Stimulated activated CD4-positive, alpha-beta T cell treated with anti-CD3 and anti-CD28 coated beads, Interleukin-1b, Interleukin-23, amount 100 ng/mL, for 24 hours (primary cell): ENCODE results near the gene DENND2A.
A peak's percentile ranks its signal among the peaks of the same experiment; 100 is the strongest.
"Not testable (repeated sequence)": the region's sequence is repeated elsewhere in the genome, so short reads cannot be mapped to it uniquely, and the experiment has no call there.

Experiments
- DNase-seq, 4 experiments: peaks; one replicate each; pipeline ENCODE4 v3.0.0-alpha.2; 2020; ENCODE audit warnings: low read depth in 4 of 4, low spot score in 1 of 4

Gene DENND2A

DNA sequence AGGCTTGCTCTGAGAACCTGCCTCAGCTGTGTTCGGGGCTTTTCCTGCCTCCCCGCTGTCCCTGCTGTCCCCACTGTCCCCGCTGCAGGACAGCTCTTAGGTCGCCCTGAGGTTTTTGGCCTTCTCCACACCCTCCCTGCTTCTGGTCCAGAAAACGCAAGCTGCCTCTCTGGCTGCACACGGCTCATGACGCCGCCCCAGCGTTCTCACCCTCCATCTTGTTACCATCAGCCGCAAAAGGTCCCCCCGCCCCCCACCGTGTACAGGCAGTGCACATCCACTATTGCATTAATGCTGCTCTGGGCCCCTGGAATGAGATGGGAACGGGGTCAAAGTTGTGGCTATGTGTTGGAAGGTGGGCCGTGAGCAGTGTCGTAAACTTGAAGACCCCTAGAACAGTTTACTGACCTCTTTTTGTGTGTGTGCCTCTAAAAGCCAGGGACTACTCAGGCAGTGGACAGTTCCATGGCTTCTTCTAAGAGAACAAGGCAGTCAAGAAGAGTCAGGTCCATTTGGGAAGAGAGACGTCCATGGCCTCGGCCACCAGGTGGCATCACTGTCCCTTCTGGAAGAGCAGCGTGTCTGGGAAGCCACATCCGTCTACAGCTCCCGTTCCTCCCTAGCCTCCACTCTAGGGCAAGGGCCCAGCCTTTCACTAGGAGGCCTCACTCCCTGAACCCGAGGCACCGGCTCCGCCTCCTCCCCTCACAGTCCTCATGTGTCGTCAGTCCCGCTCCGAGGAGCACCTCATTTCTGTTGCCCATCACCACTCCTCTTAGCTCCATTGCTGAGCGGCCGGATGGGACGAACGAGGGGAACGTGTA, 122.9 kb downstream of the DENND2A start:
- DNase-seq, result peak; percentile 26 to 65 (median 43)

DNA sequence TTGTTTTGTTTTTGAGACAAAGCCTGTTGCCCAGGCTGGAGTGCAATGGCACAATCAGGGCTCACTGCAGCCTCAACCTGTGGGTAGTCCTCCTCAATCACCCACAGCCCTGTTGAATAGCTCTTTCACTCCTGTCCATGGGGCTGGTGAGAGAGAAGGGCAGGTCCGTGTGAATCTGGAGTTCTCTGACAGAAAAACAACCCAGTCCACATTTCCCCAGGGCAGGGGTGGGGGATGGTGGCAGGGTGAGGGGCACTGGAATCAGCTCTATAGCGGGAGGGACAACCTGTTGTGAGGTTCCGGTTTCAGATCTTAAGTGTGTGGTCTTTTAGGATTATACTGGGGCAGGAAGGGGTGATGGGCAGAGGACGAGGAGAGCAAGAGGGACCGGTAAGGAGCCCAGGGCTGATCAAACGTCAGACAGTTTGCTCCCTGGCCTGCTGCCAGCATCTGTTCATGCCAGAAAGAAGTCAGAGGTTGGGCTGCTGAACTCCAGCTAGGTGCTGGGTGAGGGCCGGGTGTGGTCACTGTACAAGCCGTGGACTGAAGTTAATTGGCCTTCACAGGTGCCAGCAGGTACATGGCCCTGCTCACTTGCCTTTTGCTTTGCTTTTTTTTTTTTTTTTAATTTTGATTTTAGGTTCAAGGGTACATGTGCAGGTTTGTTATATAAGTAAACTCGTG, 128.2 kb downstream of the DENND2A start:
- no peak for DNase-seq

DNA sequence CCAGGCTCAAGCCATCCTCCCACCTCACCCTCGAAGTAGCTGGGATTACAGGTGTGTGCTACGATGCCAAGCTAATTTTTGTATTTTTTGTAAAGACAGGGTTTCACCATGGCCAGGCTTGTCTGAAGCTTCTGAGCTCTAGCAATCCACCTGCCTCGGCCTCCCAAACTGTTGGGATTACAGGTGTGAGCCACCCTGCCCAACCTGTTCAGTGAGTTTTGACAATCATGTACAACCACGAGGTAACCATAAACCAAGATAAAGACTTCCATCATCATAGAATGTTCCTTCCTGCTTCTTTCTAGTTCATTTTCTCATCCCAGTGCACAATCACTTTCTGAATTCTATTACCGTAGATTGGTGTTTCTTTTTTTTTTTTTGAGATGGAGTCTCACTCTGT, 130.8 kb downstream of the DENND2A start:
- no peak for DNase-seq

DNA sequence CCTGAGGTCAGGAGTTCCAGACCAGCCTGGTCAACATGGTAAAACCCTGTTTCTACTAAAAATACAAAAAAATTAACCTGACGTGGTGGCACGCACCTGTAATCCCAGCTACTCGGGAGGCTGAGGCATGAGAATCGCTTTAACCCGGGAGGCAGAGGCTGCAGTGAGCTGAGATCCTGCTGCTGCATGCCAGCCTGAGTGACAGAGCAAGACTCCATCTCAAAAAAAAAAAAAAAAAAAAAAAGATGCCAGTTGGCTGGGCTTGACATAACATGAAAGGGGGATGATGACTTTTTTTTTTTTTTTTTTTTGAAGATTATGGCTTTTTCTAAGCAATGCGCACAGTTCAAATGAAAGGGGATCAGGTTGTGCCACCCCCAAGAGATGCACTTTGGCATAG, 133.1 kb downstream of the DENND2A start:
- not testable (repeated sequence) for DNase-seq

DNA sequence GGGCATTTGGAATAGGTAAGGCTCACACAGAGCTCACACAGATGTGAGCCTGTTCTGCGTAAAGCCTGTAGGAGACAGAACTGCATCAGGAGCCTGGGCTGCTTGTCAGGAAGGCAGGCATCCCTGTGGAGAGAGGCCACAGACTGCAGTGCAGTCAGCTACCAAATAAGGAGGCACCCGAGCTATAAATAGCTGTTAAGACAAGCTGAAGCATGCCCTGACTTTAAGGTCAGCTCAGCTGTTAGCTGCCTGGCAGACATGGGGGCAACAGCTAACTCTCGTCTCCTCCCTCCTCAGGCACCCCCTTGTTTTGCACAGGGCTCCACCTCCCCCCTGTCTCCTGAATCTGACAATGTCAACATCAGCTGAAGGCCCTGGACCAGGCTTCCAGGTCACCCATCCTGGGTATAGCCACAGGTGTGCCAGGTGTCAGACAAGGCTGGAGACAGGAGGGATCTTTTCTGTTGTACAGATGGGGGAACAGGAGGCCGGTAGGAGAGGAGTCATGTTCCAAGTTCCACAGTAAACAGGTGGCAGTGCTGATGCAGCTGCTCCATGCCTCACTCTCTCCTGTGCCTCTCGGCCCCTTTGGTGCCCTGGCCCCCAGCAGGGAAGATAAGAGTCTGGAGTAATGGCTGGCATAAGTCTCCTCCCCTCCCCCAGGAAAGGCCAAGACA, 133.7 kb downstream of the DENND2A start:
- DNase-seq, result no peak

DNA sequence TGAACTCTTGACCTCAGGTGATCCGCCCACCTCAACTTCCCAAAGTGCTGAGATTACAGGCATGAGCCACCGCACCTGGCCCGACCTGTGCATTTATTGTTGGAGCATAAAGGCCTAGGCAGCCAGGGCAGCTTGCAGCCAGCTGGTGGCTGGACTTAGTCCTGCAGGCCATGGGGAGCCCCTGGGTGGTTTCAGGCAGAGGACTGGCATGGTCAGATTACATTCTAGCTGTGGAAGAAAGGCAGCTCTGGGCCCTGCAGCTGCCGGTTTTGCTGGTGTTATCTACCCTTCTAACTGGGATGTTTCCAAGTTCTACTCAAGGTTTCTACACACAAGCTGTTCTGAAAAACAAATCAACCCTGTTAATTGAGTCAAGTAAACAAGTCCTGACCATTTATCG, 138.6 kb downstream of the DENND2A start:
- DNase-seq, result no peak

DNA sequence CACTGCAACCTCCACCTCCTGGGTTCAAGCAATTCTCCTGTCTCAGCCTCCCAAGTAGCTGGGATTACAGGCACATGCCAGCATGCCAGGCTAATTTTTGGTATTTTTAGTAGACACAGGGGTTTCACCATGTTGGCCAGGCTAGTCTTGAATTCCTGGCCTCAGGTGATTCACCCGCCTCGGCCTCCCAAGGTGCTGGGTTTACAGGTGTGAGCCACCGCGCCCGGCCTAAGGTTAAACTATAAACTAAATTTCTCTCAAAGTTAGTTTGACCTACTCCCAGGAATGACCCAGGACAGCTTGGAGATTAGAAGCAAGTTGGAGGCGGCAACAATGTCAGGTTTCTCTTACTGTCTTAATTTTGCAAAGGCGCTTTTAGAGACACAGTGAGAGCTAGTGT, 142.8 kb downstream of the DENND2A start:
- DNase-seq, result not testable (repeated sequence)

DNA sequence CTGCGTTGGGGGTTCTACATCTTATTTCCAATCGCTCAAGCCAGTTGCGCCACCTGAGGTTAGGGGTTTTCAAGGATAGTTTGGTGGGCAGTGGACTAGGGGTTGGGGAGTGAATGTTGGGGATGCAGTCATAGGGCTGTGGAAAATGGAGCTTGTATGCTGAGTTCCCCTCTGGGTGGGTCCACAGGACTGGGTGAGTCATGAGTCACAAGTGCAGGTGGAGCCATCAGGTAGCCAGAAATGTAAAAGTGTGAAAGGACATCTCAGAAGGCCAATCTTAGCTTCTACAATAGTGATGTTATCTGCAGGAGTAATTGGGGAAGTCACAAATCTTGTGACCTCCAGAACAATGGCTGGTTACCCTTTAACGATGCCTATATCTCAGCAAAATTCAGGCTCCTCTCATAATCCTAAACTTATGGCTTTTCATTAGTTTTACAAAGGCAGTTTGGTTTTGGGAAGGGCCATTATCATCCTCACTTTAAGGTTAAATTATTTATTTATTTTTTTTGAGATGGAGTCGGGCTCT, 143.3 kb downstream of the DENND2A start:
- DNase-seq, result no peak

DNA sequence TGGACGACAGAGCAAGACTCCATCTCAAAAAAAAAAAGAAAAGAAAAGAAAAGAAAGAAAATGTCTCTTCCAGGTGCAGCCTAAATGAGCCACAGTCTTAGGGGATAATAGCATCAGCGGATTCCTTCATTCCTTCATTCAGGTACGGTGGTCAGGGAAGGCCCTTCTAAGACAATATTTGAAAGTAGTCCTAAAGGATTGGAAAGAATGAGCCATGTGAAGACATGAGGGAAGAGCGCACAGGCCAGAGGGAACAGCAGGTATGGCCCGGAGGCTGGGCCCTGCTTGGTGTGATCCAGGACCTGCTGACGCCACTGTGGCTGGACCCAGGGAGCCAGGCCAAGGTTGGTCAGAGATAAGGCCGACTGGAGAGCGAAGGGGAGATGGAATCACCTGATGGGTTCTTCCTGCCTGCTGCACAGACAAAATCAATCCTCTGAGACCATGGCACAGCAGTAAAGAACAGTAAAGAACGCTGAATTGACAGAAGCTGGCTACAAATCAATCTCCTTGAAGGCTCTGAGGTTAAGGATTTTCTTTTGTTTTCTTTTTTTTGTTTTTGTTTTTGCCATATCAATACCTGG, 145.0 kb downstream of the DENND2A start:
- no peak for DNase-seq

DNA sequence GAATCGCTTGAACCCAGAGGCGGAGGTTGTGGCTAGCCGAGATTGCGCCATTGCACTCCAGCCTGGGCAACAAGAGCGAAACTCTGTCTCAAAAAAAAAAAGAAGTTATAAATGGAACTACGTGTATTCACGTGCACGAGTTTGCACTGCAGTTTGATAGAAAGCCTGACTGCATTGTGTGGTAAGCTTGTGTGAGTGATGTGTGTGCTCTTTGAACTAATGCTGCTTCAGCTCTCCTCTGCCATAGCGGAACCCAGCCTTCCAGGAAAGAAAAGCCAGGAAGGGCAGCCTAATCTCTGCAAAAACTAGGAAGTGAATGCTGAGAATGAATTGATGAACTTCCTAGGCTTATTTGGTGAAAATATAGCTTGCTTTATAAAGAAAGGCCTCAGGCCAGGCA, 145.7 kb downstream of the DENND2A start:
- DNase-seq, result no peak

DNA sequence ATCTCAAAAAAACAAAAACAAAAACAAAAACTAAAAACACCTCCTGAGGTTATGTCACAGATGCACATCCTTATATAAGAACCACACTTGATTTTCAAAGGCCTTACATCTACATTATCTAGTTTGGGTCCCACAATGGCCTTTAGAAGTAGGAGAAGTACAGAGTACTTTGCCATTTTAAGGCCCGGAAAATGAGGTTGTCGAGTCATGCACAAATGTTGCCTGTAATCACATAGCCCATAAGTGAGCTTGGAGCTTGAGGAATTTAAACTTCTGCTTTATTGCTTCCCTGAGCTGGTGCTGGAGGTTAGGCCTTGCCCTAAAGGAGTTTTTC, 151.6 kb downstream of the DENND2A start:
- no peak for DNase-seq

DNA sequence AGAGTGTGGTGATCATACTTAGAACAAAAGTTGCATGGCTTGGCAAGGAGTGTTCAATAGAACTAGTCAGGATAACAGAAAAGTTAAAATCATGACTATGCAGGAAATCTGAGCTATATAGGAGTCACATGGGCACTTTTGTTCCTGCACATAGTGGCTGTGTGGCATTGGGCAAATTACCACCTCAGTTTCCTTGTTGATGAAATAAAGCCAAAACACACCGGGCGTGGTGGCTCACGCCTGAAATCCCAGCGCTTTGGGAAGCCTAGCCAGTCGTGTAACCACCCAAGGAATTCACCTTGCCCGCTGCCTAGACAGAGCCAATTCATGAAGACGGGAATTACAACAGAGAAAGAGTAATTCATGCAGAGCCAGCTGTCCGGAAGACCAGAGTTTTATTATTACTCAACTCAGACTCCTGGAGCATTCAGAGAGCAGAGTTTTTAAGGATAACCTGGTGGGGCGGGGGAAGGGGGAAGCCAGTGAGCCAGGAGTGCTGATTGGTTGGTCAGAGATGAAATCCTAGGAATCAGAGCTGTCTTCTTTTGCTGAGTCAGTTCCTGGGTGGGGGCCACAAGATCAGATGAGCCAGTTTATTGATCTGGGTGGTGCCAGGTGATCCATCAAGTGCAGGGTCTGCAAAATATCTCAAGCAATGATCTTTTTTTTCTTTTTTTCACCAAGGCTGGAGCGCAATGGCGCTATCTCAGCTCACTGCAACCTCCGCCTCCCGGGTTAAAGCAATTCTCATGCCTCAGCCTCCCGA, 154.9 kb downstream of the DENND2A start:
- DNase-seq, result no peak

DNA sequence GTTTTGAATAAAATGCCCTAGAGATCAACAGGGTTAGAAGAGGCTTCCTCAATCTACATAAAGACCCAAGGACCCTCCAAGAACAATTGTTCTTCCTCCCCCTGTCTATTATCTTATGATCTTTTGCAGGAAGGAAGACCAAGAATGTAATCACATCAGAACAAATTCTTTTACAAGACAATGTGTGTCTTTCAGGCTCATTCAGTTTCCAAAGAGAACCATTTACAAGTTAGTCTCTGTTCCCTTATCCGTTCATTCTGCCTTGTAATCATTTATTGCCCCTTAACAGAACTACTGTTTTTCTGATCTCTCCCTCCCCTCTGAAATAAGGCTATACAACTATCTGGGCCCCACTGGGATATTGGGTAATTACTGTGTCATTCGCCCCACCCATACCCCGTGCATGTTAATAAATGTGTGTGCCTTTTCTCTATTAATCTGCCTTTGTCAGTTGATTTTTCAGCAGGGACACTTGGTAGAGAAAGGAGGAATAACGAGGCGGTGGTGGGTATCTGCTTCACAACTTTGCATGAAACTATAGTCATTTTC, 155.6 kb downstream of the DENND2A start:
- DNase-seq, result no peak

DNA sequence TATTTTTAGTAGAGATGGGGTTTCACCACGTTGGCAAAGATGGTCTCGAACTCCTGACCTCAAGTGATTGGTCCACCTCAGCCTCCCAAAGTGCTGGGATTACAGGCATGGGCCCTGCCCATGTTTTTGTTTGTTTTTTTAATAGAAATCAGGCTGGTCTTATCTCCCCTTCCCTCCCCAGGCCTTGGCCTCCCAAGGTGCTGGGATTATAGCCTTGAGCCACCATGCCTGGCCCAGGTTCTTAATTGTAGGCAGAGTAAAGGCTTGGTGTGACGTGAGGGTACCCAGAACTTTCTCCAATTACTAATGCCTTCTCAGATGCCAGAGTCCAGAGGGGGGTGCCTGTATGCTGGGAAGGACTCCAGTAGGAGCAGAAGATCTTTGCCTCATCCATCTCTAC, 156.1 kb downstream of the DENND2A start:
- no peak for DNase-seq

DNA sequence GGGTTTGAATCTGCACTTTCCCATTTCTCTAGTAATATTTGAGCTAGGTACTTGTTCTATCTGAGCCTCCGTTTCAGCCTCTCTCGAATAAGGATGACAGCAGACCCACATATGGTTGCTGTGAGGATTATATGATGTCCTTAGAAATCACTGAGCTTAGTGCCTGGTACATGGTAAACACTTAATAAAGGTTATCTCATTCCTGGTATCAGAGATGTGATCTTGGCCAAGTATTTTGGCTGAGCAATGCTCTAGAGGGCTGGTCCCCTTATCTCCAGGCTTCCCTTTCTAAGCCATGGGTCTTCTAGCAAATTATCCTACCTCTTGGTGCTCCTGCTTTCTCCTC, 160.9 kb downstream of the DENND2A start:
- no peak for DNase-seq

DNA sequence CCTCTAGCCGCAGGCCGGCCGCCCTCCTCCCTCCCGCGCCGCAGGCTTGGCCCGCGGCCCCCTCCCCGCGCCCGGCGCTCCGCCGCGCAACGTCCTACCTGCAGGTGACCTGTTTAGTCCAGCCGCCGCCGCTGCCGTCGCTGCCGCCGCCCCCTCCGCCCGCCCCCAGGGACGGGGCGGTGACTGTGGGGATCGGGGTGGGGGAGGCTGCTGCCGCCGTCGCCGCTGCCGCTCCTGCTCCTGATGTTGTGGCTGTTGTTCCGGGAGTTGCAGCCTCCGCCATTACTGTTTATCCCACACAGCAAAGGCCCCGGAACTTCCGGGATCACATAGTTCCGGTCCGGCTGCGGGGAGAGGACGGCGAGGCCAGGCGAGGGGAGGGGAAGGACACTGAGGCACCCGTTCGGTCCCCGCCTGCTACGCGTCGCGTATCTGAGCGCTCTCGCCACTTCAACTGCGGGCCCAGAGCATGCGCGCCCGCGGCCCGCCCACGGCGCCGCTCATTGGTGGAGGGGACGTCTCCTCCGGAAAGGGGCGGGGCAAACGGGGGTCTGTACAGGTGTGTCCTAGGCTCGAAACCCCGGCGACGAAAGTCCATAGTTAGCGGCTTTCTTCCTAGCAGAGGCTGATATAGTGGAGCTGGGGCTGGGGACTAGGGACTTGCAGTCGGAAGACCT, 161.4 kb downstream of the DENND2A start, which contains the start of gene MKRN1:
MKRN1 (minus strand) TSS at position 444 of the 677 bp plus-strand sequence; CDS start at position 283, 161 bp downstream.
- peak; percentile 79 to 95 (median 86) for DNase-seq

DNA sequence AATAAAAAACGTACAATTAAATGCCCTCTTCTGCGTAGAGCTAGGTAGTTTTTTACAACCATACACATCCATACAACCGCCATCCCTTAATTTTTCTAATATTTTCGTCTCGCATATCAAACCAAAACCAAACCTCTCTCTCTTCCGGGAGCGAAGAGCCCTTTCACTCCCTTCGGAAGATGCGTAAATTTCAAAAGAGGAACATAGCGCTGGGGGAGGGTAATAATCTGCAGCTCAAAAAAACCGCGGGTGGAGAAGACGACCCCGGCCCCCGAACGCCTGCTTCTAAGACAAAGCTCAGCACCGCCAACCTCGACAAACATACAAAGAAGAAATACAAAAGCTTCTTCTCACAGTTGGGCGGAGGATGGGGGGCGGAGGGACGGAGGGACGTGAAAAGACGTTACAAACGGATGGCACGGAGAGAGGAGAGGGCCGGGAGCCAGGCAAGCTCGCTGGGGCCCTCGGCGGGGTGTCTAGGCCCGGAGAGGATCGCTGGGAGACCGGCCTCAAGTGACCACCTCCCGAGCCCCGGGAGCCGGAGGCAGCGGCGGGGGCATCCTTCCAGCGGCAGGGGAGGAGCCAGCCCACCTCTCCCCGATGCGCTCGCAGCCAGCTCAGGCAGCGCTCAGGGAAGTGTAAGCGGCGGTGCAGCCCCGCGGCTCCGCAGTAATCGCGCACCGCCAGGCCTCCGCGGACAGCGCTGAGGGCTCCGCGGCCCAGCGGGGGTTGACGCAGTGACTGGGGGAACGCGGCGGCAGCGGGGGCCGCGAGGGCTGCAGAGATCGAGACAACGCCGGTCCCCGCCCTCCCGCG, 162.2 kb downstream of the DENND2A start:
- DNase-seq, result peak; percentile 2 to 29 (median 10)

DNA sequence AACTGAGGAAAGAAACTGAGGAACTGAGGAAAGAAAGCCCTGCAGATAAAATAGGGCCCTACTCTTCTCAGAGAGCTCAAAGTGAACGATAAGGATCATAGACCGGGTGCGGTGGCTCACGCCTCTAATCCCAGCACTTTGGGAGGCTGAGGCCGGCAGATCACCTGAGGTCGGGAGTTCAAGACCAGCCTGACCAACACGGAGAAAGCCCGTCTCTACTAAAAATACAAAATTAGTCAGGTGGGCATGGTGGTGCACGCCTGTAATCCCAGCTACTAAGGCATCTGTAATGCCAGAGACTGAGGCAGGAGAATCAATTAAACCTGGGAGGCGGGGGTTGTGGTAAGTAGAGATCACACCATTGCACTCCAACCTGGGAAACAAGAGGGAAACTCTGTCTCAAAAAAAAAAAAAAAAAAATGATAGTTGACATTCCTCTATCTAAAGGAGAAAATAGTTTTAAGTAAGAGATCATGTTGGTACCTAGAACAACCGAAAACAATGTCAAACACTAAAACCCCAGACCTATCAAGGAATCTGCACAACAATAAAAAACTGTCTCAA, 163.8 kb downstream of the DENND2A start:
- DNase-seq, result no peak
